ENCODE results near the gene VIPR2. TPM values are rescaled to one million over a fixed set of nuclear protein-coding genes. Genes with fewer than 3 reads are reported as not detected.

Gene VIPR2
- total RNA-seq, 1 donor from 2014 or later, result not detected

GRCh38 chr7:159027056-159027788 is 117.4 kb downstream of the VIPR2 start:
- H3K9me3 Mint-ChIP-seq, result no peaks in the 10 kb centered on the region
- intact Hi-C loops (cut with micrococcal nuclease), result no loop called here
- no peaks in the 10 kb centered on the region for H3K36me3 Mint-ChIP-seq (ENCODE audit: low read depth)
- TF ChIP-seq CTCF (IDR thresholded peaks at IDR 0.05), result no peak
- no peak overlapping the region for H3K27ac Mint-ChIP-seq
- ChIA-PET CTCF (no interaction called here), POLR2A (no interaction called here)
- H3K27me3 Mint-ChIP-seq, result peaks cover 19% of the 10 kb centered on the region
- DNase-seq, result no peak
- no peak overlapping the region for H3K4me3 Mint-ChIP-seq
- no peak for ATAC-seq (ENCODE audit: low read depth)
- peaks cover 4% of the 10 kb centered on the region for H3K4me1 Mint-ChIP-seq

- intact Hi-C loops (cut with micrococcal nuclease), result no loop called here
- no peak for DNase-seq
Measured at GRCh38 chr7:159026271-159027055, 118.2 kb downstream of the VIPR2 start.

GRCh38 chr7:159025161-159025779 is 119.4 kb downstream of the VIPR2 start:
- H3K4me3 Mint-ChIP-seq, result no peak overlapping the region
- POLR2A ChIA-PET, result no interaction called here
- peaks cover 9% of the 10 kb centered on the region for H3K27me3 Mint-ChIP-seq
- no peak overlapping the region for H3K27ac Mint-ChIP-seq
- DNase-seq (no peak), ATAC-seq (ENCODE audit: low read depth) (no peak)
- no peaks in the 10 kb centered on the region for H3K4me1 Mint-ChIP-seq
- no peaks in the 10 kb centered on the region for H3K36me3 Mint-ChIP-seq (ENCODE audit: low read depth)
- intact Hi-C loops (cut with micrococcal nuclease), result no loop called here
- H3K9me3 Mint-ChIP-seq, result peaks cover 4% of the 10 kb centered on the region
- CTCF ChIA-PET, result no interaction called here
- no peak for TF ChIP-seq CTCF (IDR thresholded peaks at IDR 0.05)

More at GRCh38 chr7:159026271-159027055, 118.2 kb downstream of the VIPR2 start:
- Mint-ChIP-seq H3K27me3 (peaks cover 15% of the 10 kb centered on the region), H3K4me1 (peaks cover 4% of the 10 kb centered on the region), H3K4me3 (no peak overlapping the region), H3K27ac (no peak overlapping the region), H3K9me3 (no peaks in the 10 kb centered on the region), H3K36me3 (ENCODE audit: low read depth) (no peaks in the 10 kb centered on the region)
- no peak for ATAC-seq (ENCODE audit: low read depth)
- ChIA-PET CTCF (no interaction called here), POLR2A (no interaction called here)
- TF ChIP-seq CTCF (IDR thresholded peaks at IDR 0.05), result no peak

- no peak overlapping the region for H3K4me3 Mint-ChIP-seq
- H3K4me1 Mint-ChIP-seq, result no peaks in the 10 kb centered on the region
- peaks cover 9% of the 10 kb centered on the region for H3K27me3 Mint-ChIP-seq
- CTCF ChIA-PET, result no interaction called here
- peaks cover 4% of the 10 kb centered on the region for H3K9me3 Mint-ChIP-seq
- POLR2A ChIA-PET, result no interaction called here
- intact Hi-C loops (cut with micrococcal nuclease), result no loop called here
- ATAC-seq (ENCODE audit: low read depth) (no peak), DNase-seq (no peak)
- no peak overlapping the region for H3K27ac Mint-ChIP-seq
- H3K36me3 Mint-ChIP-seq (ENCODE audit: low read depth), result no peaks in the 10 kb centered on the region
- no peak for TF ChIP-seq CTCF (IDR thresholded peaks at IDR 0.05)
Measured at GRCh38 chr7:159024280-159024951, 120.3 kb downstream of the VIPR2 start.

- H3K4me1 Mint-ChIP-seq, result no peaks in the 10 kb centered on the region
- no peak for ATAC-seq (ENCODE audit: low read depth)
- intact Hi-C loops (cut with micrococcal nuclease), result no loop called here
- no peaks in the 10 kb centered on the region for H3K36me3 Mint-ChIP-seq (ENCODE audit: low read depth)
- peaks cover 7% of the 10 kb centered on the region for H3K27me3 Mint-ChIP-seq
- no peak overlapping the region for H3K4me3 Mint-ChIP-seq
- ChIA-PET POLR2A (no interaction called here), CTCF (no interaction called here)
- DNase-seq, result no peak
- no peak overlapping the region for H3K27ac Mint-ChIP-seq
- H3K9me3 Mint-ChIP-seq, result peaks cover 4% of the 10 kb centered on the region
- no peak for TF ChIP-seq CTCF (IDR thresholded peaks at IDR 0.05)
Measured at GRCh38 chr7:159023746-159024145, 120.9 kb downstream of the VIPR2 start.
